Stimulated activated CD8-positive, alpha-beta memory T cell treated with anti-CD3 and anti-CD28 coated beads, Interleukin-12 subunit alpha, Interleukin-12 subunit beta, amount 100 ng/mL, for 4 hours (primary cell): ENCODE data around the gene KIF6.

Experiments
- DNase-seq: peaks from one replicate; pipeline ENCODE4 v3.0.0-alpha.2; 2020; ENCODE audit warnings: low read depth

The KIF6 gene

GRCh38 chr6:39343396-39343870 is 381.8 kb downstream of the KIF6 start:
- DNase-seq, result no peak

- no peak for DNase-seq
These were observed 382.4 kb downstream of the KIF6 start for GRCh38 chr6:39342692-39343395.

GRCh38 chr6:39341937-39342336 is 383.3 kb downstream of the KIF6 start:
- no peak for DNase-seq

- DNase-seq, result no peak
These were observed 383.9 kb downstream of the KIF6 start for GRCh38 chr6:39341352-39341751.

- DNase-seq, result no peak
These were observed 385.2 kb downstream of the KIF6 start for GRCh38 chr6:39339868-39340550.

GRCh38 chr6:39339096-39339867 is 385.9 kb downstream of the KIF6 start:
- no peak for DNase-seq

- DNase-seq, result no peak
These were observed 386.8 kb downstream of the KIF6 start for GRCh38 chr6:39338397-39338796.

GRCh38 chr6:39335780-39336545 is 389.2 kb downstream of the KIF6 start:
- no peak for DNase-seq

GRCh38 chr6:39333644-39334438 is 391.4 kb downstream of the KIF6 start:
- DNase-seq, result no peak

GRCh38 chr6:39330476-39330875 is 394.7 kb downstream of the KIF6 start:
- DNase-seq, result no peak

- no peak for DNase-seq
These were observed 395.2 kb downstream of the KIF6 start for GRCh38 chr6:39330057-39330456.

GRCh38 chr6:39328066-39328465 is 397.1 kb downstream of the KIF6 start:
- no peak for DNase-seq

GRCh38 chr6:39327507-39327906 is 397.7 kb downstream of the KIF6 start:
- DNase-seq, result no peak

- DNase-seq, result no peak
These were observed 402.8 kb downstream of the KIF6 start, which contains the start of gene KCNK16 for GRCh38 chr6:39322306-39322850. TSS of gene KCNK16 (minus strand) at chr6:39322702. CDS start at chr6:39322540, 162 bp downstream.

- no peak for DNase-seq
These were observed 403.4 kb downstream of the KIF6 start for GRCh38 chr6:39321761-39322160.

GRCh38 chr6:39320363-39320984 is 404.7 kb downstream of the KIF6 start:
- DNase-seq, result no peak

- no peak for DNase-seq
These were observed 405.4 kb downstream of the KIF6 start for GRCh38 chr6:39319621-39320362.

GRCh38 chr6:39317256-39317655 is 408.0 kb downstream of the KIF6 start:
- no peak for DNase-seq

GRCh38 chr6:39314273-39314795 is 410.9 kb downstream of the KIF6 start, which contains the start of gene KCNK17:
TSS of gene KCNK17 (minus strand) at chr6:39314419. CDS start at chr6:39314320, 99 bp downstream.
- no peak for DNase-seq
